Right lobe of liver (tissue), 4 donors: ENCODE results near the gene GFER.
"Not testable (repeated sequence)": the region's sequence is repeated elsewhere in the genome, so short reads cannot be mapped to it uniquely, and the experiment has no call there.

ENCODE experiments used
- POLR2A ChIP-seq: fragments of 450-650 bp; IDR thresholded peaks from one replicate; pipeline ENCODE4 v1.6.1; 2017; ENCODE audit warnings: antibody characterized with exemption, mild to moderate bottlenecking
- TF ChIP-seq, protein P1 (sequence below), 4 donors: fragments of 200-600 bp in 3 of 4; fragments of 450-650 bp in 1 of 4; IDR thresholded peaks; one replicate each; pipeline versions ENCODE4 v1.5.1 to v1.8.0; 2016 to 2022; ENCODE audit warnings: antibody characterized with exemption in 4 of 4, mild to moderate bottlenecking in 2 of 4
- donor health status: DM: no; HTN: no; CAD: no.
- donor health status: DM: no; HTN: no; CAD: no.
- donor health status: DM: no; HTN: yes; CAD: no.

GRCh38 chr16:2033909-2034695 is 50.1 kb downstream of the GFER start:
- TF ChIP-seq, protein P1, sequence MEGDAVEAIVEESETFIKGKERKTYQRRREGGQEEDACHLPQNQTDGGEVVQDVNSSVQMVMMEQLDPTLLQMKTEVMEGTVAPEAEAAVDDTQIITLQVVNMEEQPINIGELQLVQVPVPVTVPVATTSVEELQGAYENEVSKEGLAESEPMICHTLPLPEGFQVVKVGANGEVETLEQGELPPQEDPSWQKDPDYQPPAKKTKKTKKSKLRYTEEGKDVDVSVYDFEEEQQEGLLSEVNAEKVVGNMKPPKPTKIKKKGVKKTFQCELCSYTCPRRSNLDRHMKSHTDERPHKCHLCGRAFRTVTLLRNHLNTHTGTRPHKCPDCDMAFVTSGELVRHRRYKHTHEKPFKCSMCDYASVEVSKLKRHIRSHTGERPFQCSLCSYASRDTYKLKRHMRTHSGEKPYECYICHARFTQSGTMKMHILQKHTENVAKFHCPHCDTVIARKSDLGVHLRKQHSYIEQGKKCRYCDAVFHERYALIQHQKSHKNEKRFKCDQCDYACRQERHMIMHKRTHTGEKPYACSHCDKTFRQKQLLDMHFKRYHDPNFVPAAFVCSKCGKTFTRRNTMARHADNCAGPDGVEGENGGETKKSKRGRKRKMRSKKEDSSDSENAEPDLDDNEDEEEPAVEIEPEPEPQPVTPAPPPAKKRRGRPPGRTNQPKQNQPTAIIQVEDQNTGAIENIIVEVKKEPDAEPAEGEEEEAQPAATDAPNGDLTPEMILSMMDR (IDR thresholded peaks at IDR 0.05), result not testable (repeated sequence)
- TF ChIP-seq POLR2A, result not testable (repeated sequence)
